CD4-positive, CD25-positive, alpha-beta regulatory T cell (primary cell): ENCODE measurements around the gene PSMA8. TPM values are rescaled to one million over a fixed set of nuclear protein-coding genes. Genes with fewer than 3 reads are reported as not detected.
"Not testable (repeated sequence)": the region's sequence is repeated elsewhere in the genome, so short reads cannot be mapped to it uniquely, and the experiment has no call there.

ENCODE experiments used
- ATAC-seq, 2 donors: fragments of 150-1000 bp; cut with Tn5 transposase; one replicate each; pipeline ENCODE4 v1.10.0; 2021; ENCODE audit warnings: low read depth in 2 of 2, moderate number of reproducible peaks in 2 of 2, moderate library complexity in 1 of 2
- DNase-seq, 3 donors: peaks; one replicate each; pipeline versions ENCODE4 v3.0.0 to v3.0.0-alpha.2; 2012 to 2022; ENCODE audit warnings: mixed read lengths in 1 of 3
- H3K27ac ChIP-seq: one replicate; pipeline ENCODE4 v1.7.0; 2013; ENCODE audit warnings: mild to moderate bottlenecking, low read length; ENCODE audit not compliant: insufficient read depth, poor library complexity, severe bottlenecking
- H3K27me3 ChIP-seq: one replicate; pipeline ENCODE4 v1.7.0; 2013; ENCODE audit warnings: low read length; ENCODE audit not compliant: control insufficient read depth, insufficient read depth
- H3K36me3 ChIP-seq: one replicate; pipeline ENCODE4 v1.7.0; 2013; ENCODE audit warnings: mild to moderate bottlenecking, low read length, moderate library complexity; ENCODE audit not compliant: control insufficient read depth, insufficient read depth
- H3K4me1 ChIP-seq: 2 replicates; pipeline ENCODE4 v1.7.0; 2013; ENCODE audit warnings: mild to moderate bottlenecking, low read length; ENCODE audit not compliant: insufficient read depth, control insufficient read depth, poor library complexity, severe bottlenecking
- H3K4me3 ChIP-seq: one replicate; pipeline ENCODE4 v1.7.0; 2013; ENCODE audit warnings: low read depth, mild to moderate bottlenecking, low read length, moderate library complexity
- H3K9me3 ChIP-seq, 2 experiments: 1 replicate in 1 of 2; 2 replicates in 1 of 2; pipeline ENCODE4 v1.7.0; 2013; ENCODE audit warnings: low read length in 2 of 2, mild to moderate bottlenecking in 1 of 2, moderate library complexity in 1 of 2; ENCODE audit not compliant: control insufficient read depth in 2 of 2
- H3K27ac Mint-ChIP-seq, 3 donors: one replicate each; pipeline ENCODE4 v1.8.0; 2020 to 2022; ENCODE audit warnings: mild to moderate bottlenecking in 3 of 3, mixed read lengths in 3 of 3, moderate library complexity in 2 of 3
- H3K27me3 Mint-ChIP-seq: one replicate; pipeline ENCODE4 v1.8.0; 2022; ENCODE audit warnings: mild to moderate bottlenecking, mixed read lengths
- H3K36me3 Mint-ChIP-seq: one replicate; pipeline ENCODE4 v1.8.0; 2020; ENCODE audit warnings: mixed read lengths
- H3K4me1 Mint-ChIP-seq, 4 donors: one replicate each; pipeline ENCODE4 v1.8.0; 2020 to 2022; ENCODE audit warnings: mixed read lengths in 4 of 4, mild to moderate bottlenecking in 1 of 4
- H3K4me3 Mint-ChIP-seq, 4 donors: one replicate each; pipeline ENCODE4 v1.8.0; 2020 to 2022; ENCODE audit warnings: mild to moderate bottlenecking in 4 of 4, mixed read lengths in 4 of 4, moderate library complexity in 3 of 4
- H3K9me3 Mint-ChIP-seq, 7 donors: one replicate each; pipeline ENCODE4 v1.8.0; 2020 to 2022; ENCODE audit warnings: mixed read lengths in 7 of 7, mild to moderate bottlenecking in 3 of 7, moderate library complexity in 2 of 7
- polyA plus RNA-seq, 4 donors: library from polyadenylated mRNA; unstranded; fragments of 300-500 nt; fragmentation: Illumina TruSeq; gene quantifications; one replicate each; pipeline ENCODE4 v1.2.3, GENCODE V29; 2021
- total RNA-seq: library from RNA; stranded (reverse); gene quantifications from one replicate; pipeline ENCODE4 v1.2.3, GENCODE V29; 2022

Gene PSMA8
- total and polyA plus RNA-seq, 5 donors from 2014 or later: 0.30 to 2.6 (median 1.1) TPM

GRCh38 chr18:26225915-26226228, 92.2 kb downstream of the PSMA8 start:
- Histone ChIP-seq H3K4me3 (peak overlapping the region; percentile 86), H3K27me3 (no peaks in the 10 kb centered on the region), H3K36me3 (no peaks in the 10 kb centered on the region), H3K9me3 (no peaks in the 10 kb centered on the region), H3K27ac (peak overlapping the region; percentile 82), H3K4me1 (peaks cover 17% of the 10 kb centered on the region)
- H3K27me3 Mint-ChIP-seq: peaks cover 26% of the 10 kb centered on the region
- no peak for DNase-seq
- H3K36me3 Mint-ChIP-seq: peaks cover 4% of the 10 kb centered on the region
- peaks cover 26 to 38% (median 27%) of the 10 kb centered on the region in 4 donors for H3K4me1 Mint-ChIP-seq
- peak overlapping the region; percentile 93 to 98 (median 96) for H3K4me3 Mint-ChIP-seq
- H3K9me3 Mint-ChIP-seq: no peaks in the 10 kb centered on the region
- peak in 1 of 2 donors; percentile 32 for ATAC-seq
- peak overlapping the region; percentile 94 to 97 (median 95) for H3K27ac Mint-ChIP-seq

DNA sequence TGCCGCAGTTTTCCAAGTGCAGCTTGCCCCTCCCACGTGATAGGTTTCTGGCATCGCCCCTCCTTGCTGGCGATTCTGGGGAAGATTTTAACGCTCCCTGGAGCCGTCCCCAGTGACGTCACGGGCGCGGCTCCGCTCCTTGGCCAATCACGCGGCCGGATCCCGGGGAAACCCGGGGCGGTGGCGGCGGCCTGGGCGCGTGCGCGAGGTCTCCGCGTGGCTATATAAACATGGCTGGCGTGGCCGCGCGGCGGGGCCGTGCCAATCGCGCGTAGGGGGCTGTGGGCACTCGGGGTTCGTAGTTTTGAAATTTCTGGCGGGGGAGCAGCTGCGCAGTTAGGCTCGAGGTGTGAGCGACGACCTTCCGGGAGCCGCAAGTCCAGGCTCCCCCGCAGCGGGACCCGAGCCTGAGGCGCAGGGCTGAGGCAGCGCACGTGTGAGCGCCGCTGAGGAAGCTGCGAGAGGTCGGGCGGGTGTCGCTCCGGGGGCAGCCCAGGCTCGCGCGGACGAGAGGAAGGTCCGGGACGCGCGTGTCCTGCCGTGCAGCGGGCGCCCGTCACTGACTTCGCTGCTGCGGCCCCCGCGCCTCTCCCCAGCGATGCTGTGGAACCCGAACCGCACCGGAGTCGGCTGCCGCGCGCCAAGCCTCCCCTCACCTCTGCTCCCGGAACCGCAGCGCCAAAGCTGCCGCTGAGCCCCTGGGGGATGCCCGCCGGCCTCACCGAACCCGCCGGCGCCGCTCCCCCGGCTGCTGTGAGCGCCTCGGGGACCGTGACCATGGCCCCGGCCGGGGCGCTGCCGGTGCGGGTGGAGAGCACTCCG, 92.8 kb downstream of the PSMA8 start, which contains the start of gene TAF4B:
TAF4B (plus strand) TSS at position 217 of the 822 bp plus-strand sequence; CDS start at position 706, 489 bp downstream.
- ATAC-seq: peak; percentile 87 to 90

DNA sequence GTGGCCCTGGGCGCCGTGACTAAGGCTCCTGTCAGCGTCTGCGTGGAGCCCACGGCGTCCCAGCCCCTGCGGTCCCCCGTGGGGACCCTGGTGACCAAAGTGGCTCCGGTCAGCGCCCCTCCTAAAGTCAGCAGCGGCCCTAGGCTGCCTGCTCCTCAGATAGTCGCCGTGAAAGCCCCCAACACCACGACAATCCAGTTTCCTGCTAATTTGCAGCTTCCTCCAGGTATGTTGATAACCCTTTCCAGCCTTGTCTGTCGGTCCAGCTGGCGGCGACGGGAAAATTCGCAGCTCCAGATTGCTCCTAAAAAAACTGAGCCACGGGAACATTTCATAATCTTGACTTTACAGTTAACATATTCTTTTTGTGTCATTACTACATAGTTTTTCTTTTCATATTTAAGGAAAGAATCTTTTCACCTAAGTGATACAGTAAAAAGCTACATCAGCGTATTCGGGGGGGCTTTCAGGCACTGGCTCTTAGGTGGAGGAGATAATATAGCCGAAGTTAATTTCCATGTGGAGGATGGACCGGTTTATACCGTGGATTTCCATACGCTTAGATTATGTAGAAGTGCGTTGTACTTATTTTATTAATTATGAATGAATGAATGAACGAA, 93.5 kb downstream of the PSMA8 start:
- H3K4me3 Mint-ChIP-seq: peak overlapping the region; percentile 93 to 97 (median 95)
- H3K36me3 Mint-ChIP-seq: peaks cover 4% of the 10 kb centered on the region

More for the DNA sequence above, 92.8 kb downstream of the PSMA8 start, which contains the start of gene TAF4B:
- Mint-ChIP-seq H3K27me3 (peaks cover 26% of the 10 kb centered on the region), H3K4me1 (peaks cover 26 to 38% (median 27%) of the 10 kb centered on the region in 4 donors), H3K9me3 (no peaks in the 10 kb centered on the region), H3K36me3 (peaks cover 4% of the 10 kb centered on the region), H3K4me3 (peak within 1 kb of the TSS; percentile 93 to 98 (median 96)), H3K27ac (peak within 1 kb of the TSS; percentile 95 to 97 (median 96))
- DNase-seq: peak; percentile 87 to 92 (median 87)
- peaks cover 17% of the 10 kb centered on the region for H3K4me1 ChIP-seq
- no peaks in the 10 kb centered on the region for H3K36me3 ChIP-seq
- H3K4me3 ChIP-seq: peak within 1 kb of the TSS; percentile 86
- no peaks in the 10 kb centered on the region for H3K9me3 ChIP-seq
- peak within 1 kb of the TSS; percentile 82 for H3K27ac ChIP-seq
- no peaks in the 10 kb centered on the region for H3K27me3 ChIP-seq

DNA sequence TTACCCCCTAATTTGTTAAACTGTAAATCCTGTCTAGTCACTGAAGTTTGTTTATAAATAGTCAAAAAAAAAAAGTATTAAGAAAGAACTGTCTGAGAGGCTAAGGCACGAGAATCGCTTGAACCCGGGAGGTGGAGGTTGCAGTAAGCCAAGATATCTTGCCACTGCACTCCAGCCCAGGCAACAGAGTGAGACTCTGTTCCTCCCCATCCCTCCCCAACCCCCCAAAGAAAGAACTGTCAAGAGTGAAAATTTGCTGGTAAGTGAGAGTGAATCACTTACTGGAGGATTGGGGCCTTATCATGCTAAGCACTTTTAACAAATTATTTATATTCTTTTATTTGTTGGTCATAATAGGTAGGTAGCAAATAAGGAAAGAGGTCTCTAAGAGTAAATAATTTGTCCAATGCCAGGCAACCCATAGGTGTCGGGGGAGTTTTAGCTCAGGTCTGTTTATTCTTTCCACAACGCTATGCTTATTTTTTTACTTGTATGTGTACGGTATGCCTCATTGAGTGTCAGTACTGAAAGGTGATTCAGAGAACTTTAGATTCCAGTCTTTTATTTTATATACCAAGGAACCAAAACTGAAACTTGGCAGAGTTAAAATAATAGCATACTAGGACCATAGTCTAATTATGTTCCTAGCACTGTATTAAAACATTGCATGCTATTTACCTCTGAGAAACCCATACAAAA, 95.0 kb downstream of the PSMA8 start:
- Histone ChIP-seq H3K4me1 (peaks cover 17% of the 10 kb centered on the region), H3K27ac (no peak overlapping the region), H3K4me3 (no peak overlapping the region), H3K27me3 (no peaks in the 10 kb centered on the region), H3K9me3 (no peaks in the 10 kb centered on the region), H3K36me3 (no peaks in the 10 kb centered on the region)
- peak overlapping the region; percentile 41 to 97 (median 94) for H3K4me3 Mint-ChIP-seq
- no peaks in the 10 kb centered on the region for H3K9me3 Mint-ChIP-seq
- no peak for ATAC-seq
- H3K36me3 Mint-ChIP-seq: peaks cover 4% of the 10 kb centered on the region
- H3K27me3 Mint-ChIP-seq: peaks cover 19% of the 10 kb centered on the region
- peaks cover 27 to 50% (median 34%) of the 10 kb centered on the region in 4 donors for H3K4me1 Mint-ChIP-seq
- H3K27ac Mint-ChIP-seq: no peak overlapping the region
- no peak for DNase-seq

More for the DNA sequence above, 93.5 kb downstream of the PSMA8 start:
- H3K9me3 Mint-ChIP-seq: no peaks in the 10 kb centered on the region
- Histone ChIP-seq H3K4me3 (peak overlapping the region; percentile 79), H3K4me1 (peaks cover 17% of the 10 kb centered on the region), H3K27me3 (no peaks in the 10 kb centered on the region), H3K27ac (peak overlapping the region; percentile 82), H3K36me3 (no peaks in the 10 kb centered on the region), H3K9me3 (no peaks in the 10 kb centered on the region)
- peaks cover 26 to 38% (median 28%) of the 10 kb centered on the region in 4 donors for H3K4me1 Mint-ChIP-seq
- DNase-seq: no peak
- peaks cover 26% of the 10 kb centered on the region for H3K27me3 Mint-ChIP-seq
- ATAC-seq: no peak
- peak overlapping the region; percentile 88 to 96 (median 95) for H3K27ac Mint-ChIP-seq

DNA sequence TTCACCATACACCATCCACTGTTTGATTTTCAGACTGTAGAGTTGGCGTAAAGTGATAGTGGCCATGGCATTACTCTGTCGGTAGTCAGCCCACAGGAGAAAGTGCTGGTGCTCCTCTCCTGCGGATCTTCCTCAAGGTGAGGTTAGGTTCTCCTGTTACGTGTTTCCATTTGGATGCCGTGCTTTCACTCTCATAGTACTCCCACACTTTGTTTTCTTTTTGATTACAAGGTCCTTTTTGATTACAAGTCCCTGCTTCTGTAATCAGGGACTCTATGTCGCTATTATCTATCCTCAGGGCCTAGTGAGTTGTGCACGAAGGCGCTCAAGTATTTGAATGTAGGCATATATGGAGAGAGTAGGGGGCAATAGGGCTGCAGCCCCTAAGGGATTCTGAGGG, 96.8 kb downstream of the PSMA8 start:
- H3K4me3 Mint-ChIP-seq: no peak overlapping the region
- no peak overlapping the region for H3K4me3 ChIP-seq
- H3K9me3 ChIP-seq: no peaks in the 10 kb centered on the region
- no peak for DNase-seq
- H3K4me1 Mint-ChIP-seq: peaks cover 21 to 54% (median 36%) of the 10 kb centered on the region in 4 donors
- H3K27ac ChIP-seq: no peak overlapping the region
- no peak overlapping the region for H3K27ac Mint-ChIP-seq
- no peak for ATAC-seq
- H3K36me3 Mint-ChIP-seq: peaks cover 8% of the 10 kb centered on the region
- no peaks in the 10 kb centered on the region for H3K27me3 ChIP-seq
- H3K9me3 Mint-ChIP-seq: no peaks in the 10 kb centered on the region
- H3K4me1 ChIP-seq: peaks cover 17% of the 10 kb centered on the region
- H3K36me3 ChIP-seq: no peaks in the 10 kb centered on the region
- H3K27me3 Mint-ChIP-seq: peaks cover 9% of the 10 kb centered on the region

DNA sequence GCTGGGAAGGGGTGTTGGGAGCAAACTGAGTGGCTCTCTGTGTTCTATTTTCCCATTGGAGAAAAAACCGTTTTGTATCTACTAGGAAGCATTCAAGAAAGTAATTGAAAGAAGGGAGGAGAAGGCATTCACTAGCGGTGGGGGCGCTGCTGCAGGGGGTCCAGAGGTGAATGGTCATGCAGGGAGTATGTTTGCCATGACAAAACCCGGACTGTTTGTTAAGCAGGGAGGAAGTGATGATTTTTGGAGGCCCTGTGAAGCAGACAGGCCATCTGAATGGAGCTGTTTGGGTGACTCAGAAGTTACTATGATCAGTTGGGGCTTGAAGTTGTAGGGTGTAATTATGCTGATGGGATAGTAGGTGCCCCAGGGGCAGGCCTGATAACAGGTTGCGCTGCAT, 99.5 kb downstream of the PSMA8 start:
- DNase-seq (no peak), ATAC-seq (no peak)
- Histone ChIP-seq H3K4me3 (no peak overlapping the region), H3K27me3 (no peaks in the 10 kb centered on the region), H3K27ac (no peak overlapping the region), H3K9me3 (no peaks in the 10 kb centered on the region), H3K36me3 (no peaks in the 10 kb centered on the region), H3K4me1 (no peaks in the 10 kb centered on the region)
- H3K27ac Mint-ChIP-seq: no peak overlapping the region
- no peaks in the 10 kb centered on the region for H3K9me3 Mint-ChIP-seq
- H3K27me3 Mint-ChIP-seq: peaks cover under 1% of the 10 kb centered on the region
- no peak overlapping the region for H3K4me3 Mint-ChIP-seq
- peaks cover 5 to 35% (median 22%) of the 10 kb centered on the region in 4 donors for H3K4me1 Mint-ChIP-seq
- H3K36me3 Mint-ChIP-seq: peaks cover 8% of the 10 kb centered on the region

DNA sequence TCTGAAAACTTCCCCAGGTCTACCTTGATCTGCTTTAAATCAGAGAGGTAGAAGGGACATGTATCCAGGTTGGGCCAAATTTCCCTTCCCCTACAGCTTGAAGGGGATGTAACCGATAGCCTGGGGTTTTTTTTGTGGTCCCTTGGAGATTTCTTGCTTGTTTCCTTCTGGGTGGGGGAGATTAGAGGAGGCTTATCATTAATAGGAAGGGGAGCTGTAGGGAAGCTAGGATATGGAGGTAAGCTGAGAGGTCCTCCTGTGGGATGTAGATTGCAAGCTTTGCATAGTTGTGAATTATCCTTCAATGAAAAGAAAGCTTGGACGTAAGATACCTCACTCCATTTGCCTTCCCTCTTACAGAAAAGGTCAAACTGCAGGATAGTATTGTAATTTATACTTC, 103.7 kb downstream of the PSMA8 start:
- not testable (repeated sequence) for H3K27ac ChIP-seq, H3K36me3 ChIP-seq, ATAC-seq, H3K27me3 ChIP-seq, H3K4me3 Mint-ChIP-seq, H3K4me1 ChIP-seq, DNase-seq, H3K27ac Mint-ChIP-seq, H3K27me3 Mint-ChIP-seq, H3K4me3 ChIP-seq, H3K9me3 ChIP-seq
- peaks cover 0 to 12% (median 2%) of the 10 kb centered on the region in 7 donors for H3K9me3 Mint-ChIP-seq
- peaks cover 13% of the 10 kb centered on the region for H3K36me3 Mint-ChIP-seq
- H3K4me1 Mint-ChIP-seq: peaks cover 0 to 22% (median 12%) of the 10 kb centered on the region in 4 donors
